NK-92 (cell line): Measurements from ENCODE around the gene OSGIN1.

Source experiments
- DNase-seq: peaks from one replicate; lab custom pipeline; 2025; ENCODE audit not compliant: unreplicated experiment; lab: John Stamatoyannopoulos, UW

The OSGIN1 gene

GRCh38 chr16:83996481-83997252 is 43.6 kb downstream of the OSGIN1 start:
- DNase-seq: no peak

GRCh38 chr16:83998091-83998490 is 45.1 kb downstream of the OSGIN1 start:
- no peak for DNase-seq

- DNase-seq: no peak
These were observed 48.1 kb downstream of the OSGIN1 start for GRCh38 chr16:84000989-84001642.

- no peak for DNase-seq
These were observed 48.7 kb downstream of the OSGIN1 start for GRCh38 chr16:84001726-84002125.

GRCh38 chr16:84003038-84003437 is 50.0 kb downstream of the OSGIN1 start:
- no peak for DNase-seq

DNA sequence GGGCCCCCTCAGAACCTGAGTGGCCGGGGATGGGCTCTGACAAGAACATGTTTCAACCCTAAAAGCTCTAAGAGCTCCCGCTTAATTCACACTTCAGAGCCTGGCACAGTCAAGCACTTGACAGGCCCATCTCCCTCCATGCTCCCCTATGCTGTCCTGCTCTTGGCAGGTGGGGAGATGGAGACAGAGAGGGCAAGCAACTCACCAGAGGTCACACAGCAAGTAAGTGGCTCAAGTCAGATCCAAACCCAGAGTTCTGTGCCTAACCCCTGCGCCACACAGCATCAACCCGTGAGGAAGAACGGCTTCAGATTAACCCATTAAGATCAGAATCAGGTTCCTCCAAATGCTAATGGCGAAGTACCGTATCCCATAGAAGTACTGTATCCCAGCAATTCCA is 51.4 kb downstream of the OSGIN1 start:
- no peak for DNase-seq

- no peak for DNase-seq
These were observed 52.4 kb downstream of the OSGIN1 start for GRCh38 chr16:84005391-84005790.

GRCh38 chr16:84007520-84007919 is 54.5 kb downstream of the OSGIN1 start:
- no peak for DNase-seq

DNA sequence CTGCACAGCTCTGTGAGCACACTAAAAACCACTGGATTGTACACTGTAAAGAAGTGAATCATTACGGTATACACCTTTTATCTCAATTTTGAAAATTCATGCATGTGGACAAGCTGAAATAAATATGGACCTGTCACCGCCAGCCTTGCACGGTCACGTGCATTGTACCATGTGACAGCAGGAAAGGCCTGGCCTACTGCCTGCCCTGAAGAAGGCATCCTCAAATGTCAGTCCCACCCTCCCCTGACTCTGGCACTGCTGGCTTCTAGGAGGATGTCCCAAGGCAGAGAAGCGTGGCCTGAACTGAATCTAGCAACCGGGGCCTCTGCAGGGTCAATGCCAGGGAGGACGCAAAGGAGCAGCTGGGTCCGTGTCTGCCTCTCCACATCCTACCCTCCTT is 54.9 kb downstream of the OSGIN1 start:
- DNase-seq: no peak

GRCh38 chr16:84009282-84009681 is 56.2 kb downstream of the OSGIN1 start:
- no peak for DNase-seq

GRCh38 chr16:84013787-84014569 is 60.9 kb downstream of the OSGIN1 start:
- DNase-seq: no peak

DNA sequence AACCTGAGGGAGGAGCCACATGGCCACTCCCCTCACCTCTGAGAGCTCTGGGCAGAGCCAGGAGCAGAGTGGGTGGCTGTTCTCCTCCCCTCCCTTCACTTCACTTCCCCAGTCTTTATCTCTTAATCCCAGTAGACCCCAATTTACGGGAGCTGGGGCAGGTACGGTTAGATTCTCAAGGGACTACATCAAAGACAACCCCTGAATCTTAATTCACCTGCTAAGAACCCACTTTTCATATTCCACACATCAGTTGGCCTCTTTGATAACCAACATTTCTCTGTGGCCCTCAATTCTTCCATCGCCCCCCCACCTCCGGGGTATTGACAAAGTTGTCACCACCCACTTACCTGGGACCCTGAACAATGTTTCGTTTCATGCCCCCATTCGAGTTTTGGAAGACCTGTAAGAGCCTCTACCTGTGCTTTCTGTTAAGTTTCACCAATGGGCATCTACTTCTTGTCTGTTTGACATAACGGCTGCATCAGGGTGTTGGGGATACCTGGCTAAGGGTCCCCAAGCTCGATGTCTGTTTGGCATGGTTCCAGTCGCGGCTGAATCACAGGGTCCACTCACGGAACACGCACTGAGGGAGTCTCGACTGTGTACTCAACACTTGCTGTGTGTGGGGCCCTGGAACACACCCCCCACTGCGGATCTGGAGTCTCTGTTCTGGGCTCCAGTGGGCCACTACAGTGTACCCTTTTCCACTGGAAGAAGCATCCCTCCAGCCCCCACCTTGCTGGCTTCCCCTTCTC is 61.7 kb downstream of the OSGIN1 start:
- DNase-seq: no peak

DNA sequence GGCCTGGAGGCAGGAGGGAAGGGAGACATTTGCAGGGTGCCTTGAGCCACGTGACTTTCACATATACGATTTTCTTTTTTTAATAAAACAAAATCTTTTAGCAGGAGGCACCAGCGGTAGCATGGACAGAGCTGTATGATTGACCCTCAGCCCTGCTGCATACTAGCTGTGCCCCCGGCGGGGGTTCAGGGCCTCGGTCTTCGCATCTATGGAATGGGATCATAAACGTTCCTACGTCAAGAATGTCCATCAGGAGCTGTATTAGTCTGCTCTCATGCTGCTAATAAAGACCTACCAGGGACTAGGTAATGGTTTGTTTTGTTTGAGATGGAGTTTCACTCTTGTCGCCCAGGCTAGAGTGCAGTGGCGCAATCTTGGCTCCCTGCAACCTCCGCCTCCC is 62.4 kb downstream of the OSGIN1 start:
- DNase-seq: no peak
